Activated CD8-positive, alpha-beta T cell treated with anti-CD3 and anti-CD28 coated beads, Interleukin-2, amount 10 ng/mL, durations not matched to agents 7 days and 5 days (primary cell): Measurements from ENCODE around the gene ANKMY1. TPM values are rescaled to one million over a fixed set of nuclear protein-coding genes. Genes with fewer than 3 reads are reported as not detected.
A peak's percentile ranks its signal among the peaks of the same experiment; 100 is the strongest.

Experiments
- ATAC-seq: fragments of 150-1000 bp; cut with Tn5 transposase; one replicate; pipeline ENCODE4 v1.10.0; 2021; ENCODE audit warnings: moderate library complexity
- CTCF ChIA-PET: fragments of 350-600 bp; sonication (Branson Sonifier 250); formaldehyde crosslinking; loops from one replicate; lab custom pipeline; 2021; ENCODE audit warnings: antibody characterized with exemption; lab: Charles Lee
- POLR2A ChIA-PET: fragments of 350-600 bp; sonication (Branson Sonifier 250); formaldehyde crosslinking; loops from one replicate; lab custom pipeline; 2021; ENCODE audit warnings: antibody characterized with exemption; lab: Charles Lee
- DNase-seq: peaks from one replicate; pipeline ENCODE4 v3.0.0-alpha.2; 2020
- H3K27ac Mint-ChIP-seq: one replicate; pipeline ENCODE4 v1.8.0; 2021; ENCODE audit warnings: mild to moderate bottlenecking, mixed read lengths
- H3K27me3 Mint-ChIP-seq: one replicate; pipeline ENCODE4 v1.8.0; 2021; ENCODE audit warnings: low read depth, mixed read lengths
- H3K36me3 Mint-ChIP-seq: one replicate; pipeline ENCODE4 v1.8.0; 2021; ENCODE audit warnings: low read depth, mixed read lengths
- H3K4me1 Mint-ChIP-seq: one replicate; pipeline ENCODE4 v1.8.0; 2021; ENCODE audit warnings: low read depth, mixed read lengths
- H3K4me3 Mint-ChIP-seq: one replicate; pipeline ENCODE4 v1.8.0; 2021; ENCODE audit warnings: mild to moderate bottlenecking, mixed read lengths
- H3K9me3 Mint-ChIP-seq: one replicate; pipeline ENCODE4 v1.8.0; 2022; ENCODE audit warnings: mixed read lengths; ENCODE audit not compliant: insufficient read depth
- total RNA-seq, 2 experiments: library from RNA; stranded (reverse); gene quantifications; one replicate each; pipeline ENCODE4 v1.2.3, GENCODE V29; 2021

Gene ANKMY1, protein sequence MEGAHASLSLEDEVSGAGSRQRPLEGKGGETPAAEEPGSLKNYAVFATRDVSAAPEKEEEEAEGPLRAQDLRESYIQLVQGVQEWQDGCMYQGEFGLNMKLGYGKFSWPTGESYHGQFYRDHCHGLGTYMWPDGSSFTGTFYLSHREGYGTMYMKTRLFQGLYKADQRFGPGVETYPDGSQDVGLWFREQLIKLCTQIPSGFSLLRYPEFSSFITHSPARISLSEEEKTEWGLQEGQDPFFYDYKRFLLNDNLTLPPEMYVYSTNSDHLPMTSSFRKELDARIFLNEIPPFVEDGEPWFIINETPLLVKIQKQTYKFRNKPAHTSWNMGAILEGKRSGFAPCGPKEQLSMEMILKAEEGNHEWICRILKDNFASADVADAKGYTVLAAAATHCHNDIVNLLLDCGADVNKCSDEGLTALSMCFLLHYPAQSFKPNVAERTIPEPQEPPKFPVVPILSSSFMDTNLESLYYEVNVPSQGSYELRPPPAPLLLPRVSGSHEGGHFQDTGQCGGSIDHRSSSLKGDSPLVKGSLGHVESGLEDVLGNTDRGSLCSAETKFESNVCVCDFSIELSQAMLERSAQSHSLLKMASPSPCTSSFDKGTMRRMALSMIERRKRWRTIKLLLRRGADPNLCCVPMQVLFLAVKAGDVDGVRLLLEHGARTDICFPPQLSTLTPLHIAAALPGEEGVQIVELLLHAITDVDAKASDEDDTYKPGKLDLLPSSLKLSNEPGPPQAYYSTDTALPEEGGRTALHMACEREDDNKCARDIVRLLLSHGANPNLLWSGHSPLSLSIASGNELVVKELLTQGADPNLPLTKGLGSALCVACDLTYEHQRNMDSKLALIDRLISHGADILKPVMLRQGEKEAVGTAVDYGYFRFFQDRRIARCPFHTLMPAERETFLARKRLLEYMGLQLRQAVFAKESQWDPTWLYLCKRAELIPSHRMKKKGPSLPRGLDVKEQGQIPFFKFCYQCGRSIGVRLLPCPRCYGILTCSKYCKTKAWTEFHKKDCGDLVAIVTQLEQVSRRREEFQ
- total RNA-seq: 10 to 100 TPM; 27.9 to 33.3 TPM

- Mint-ChIP-seq H3K4me1 (peaks cover 48% of the 10 kb centered on the region), H3K4me3 (peak within 1 kb of the TSS; percentile 80), H3K27me3 (no peaks in the 10 kb centered on the region), H3K9me3 (no peaks in the 10 kb centered on the region), H3K36me3 (peaks cover 57% of the 10 kb centered on the region), H3K27ac (peak within 1 kb of the TSS; percentile 20)
- DNase-seq: peak; percentile 75
- ChIA-PET CTCF (interaction anchor here (1.3 to 4.1 kb wide), 4 partner anchors 8 to 44 kb away, joined by 3 to 23 read pairs (median 16); partner anchors contain the start of gene CAPN10), POLR2A (interaction anchor here (1.0 kb wide), 1 partner anchor 24 kb away, joined by 4 read pairs; no protein-coding TSS in a partner anchor)
- no peak for ATAC-seq
Observed at GRCh38 chr2:240557808-240558207, at the start of gene ANKMY1. Gene ANKMY1, minus strand, starts transcription at chr2:240557988. Its CDS starts 653 bp downstream, at chr2:240557335.

GRCh38 chr2:240605867-240606743 is 48.3 kb upstream of the ANKMY1 start:
- no peak overlapping the region for H3K27ac Mint-ChIP-seq
- ATAC-seq (no peak), DNase-seq (no peak)
- H3K4me3 Mint-ChIP-seq: no peak overlapping the region
- CTCF ChIA-PET: interaction anchor here (1.4 kb wide), 1 partner anchor 92 kb away, joined by 4 read pairs; no protein-coding TSS in a partner anchor
- H3K9me3 Mint-ChIP-seq: no peaks in the 10 kb centered on the region
- peaks cover 1% of the 10 kb centered on the region for H3K4me1 Mint-ChIP-seq
- H3K27me3 Mint-ChIP-seq: no peaks in the 10 kb centered on the region
- POLR2A ChIA-PET: no interaction called here
- H3K36me3 Mint-ChIP-seq: peaks cover 5% of the 10 kb centered on the region

- POLR2A ChIA-PET: interaction anchor here (1.1 kb wide), 1 partner anchor 11 kb away, joined by 3 read pairs; no protein-coding TSS in a partner anchor
- ATAC-seq (no peak), DNase-seq (no peak)
- Mint-ChIP-seq H3K4me1 (peaks cover 1% of the 10 kb centered on the region), H3K27me3 (no peaks in the 10 kb centered on the region), H3K4me3 (no peak overlapping the region), H3K9me3 (no peaks in the 10 kb centered on the region), H3K27ac (peak overlapping the region; percentile 57), H3K36me3 (peaks cover 4% of the 10 kb centered on the region)
- CTCF ChIA-PET: interaction anchor here (1.4 kb wide), 1 partner anchor 91 kb away, joined by 4 read pairs; no protein-coding TSS in a partner anchor
Observed at GRCh38 chr2:240604939-240605716, 47.3 kb upstream of the ANKMY1 start.

DNA sequence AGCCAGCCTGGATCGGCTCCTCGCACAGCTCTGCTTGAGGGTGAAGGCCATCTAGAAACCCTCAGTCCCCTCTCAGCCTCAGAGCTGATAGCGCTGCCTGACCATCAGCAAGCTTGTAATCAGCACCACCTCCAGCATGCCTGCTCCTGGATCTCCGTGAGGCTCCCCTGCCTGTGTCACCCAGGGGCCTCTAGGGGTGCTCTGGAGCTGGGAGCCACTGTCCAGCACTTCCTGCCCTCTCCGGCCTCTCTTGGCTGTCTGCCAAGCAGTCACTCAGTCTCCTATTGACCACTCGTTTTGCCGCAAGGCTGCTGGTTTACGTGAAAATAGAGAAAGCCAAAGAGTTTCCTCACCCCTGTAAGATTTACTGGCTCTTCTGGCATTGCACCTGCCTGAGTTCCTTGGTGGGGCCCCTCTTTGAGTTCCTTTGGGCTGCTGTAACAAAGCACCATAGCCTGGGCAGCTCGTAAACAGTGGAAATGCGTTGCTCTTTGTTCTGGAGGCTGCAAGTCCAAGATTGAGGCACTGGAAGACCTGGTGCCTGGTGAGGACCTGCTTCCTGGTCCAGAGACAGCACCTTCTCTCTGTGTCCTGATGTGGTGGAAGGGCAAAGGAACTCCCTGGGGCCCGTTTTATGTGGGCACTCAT is 46.6 kb upstream of the ANKMY1 start:
- H3K27me3 Mint-ChIP-seq: no peaks in the 10 kb centered on the region
- DNase-seq (no peak), ATAC-seq (no peak)
- no peak overlapping the region for H3K4me3 Mint-ChIP-seq
- peaks cover 4% of the 10 kb centered on the region for H3K36me3 Mint-ChIP-seq
- ChIA-PET POLR2A (interaction anchor here (1.1 kb wide), 1 partner anchor 10 kb away, joined by 3 read pairs; no protein-coding TSS in a partner anchor), CTCF (no interaction called here)
- H3K9me3 Mint-ChIP-seq: no peaks in the 10 kb centered on the region
- peaks cover 1% of the 10 kb centered on the region for H3K4me1 Mint-ChIP-seq
- peak overlapping the region; percentile 57 for H3K27ac Mint-ChIP-seq

DNA sequence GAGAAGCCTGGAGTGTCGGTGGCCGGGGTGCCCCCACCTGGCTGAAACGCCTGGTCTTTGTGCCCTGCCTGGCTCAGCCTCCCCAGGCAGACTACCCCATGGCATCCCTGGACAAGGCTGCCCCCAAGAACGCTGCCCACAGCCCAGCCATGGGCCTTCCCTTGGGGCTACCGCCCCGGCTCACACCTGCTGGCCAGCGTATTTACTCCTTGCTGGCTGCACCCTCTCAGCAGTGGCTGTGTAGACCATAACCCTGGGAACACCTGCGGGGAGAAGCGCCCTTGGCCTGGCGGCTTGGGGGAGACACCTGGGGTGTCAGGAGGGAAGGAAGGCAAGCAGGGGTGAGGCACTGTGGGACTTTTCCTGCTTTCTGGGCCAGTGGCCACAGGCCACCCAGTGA is 46.1 kb upstream of the ANKMY1 start:
- POLR2A ChIA-PET: interaction anchor here (1.1 kb wide), 1 partner anchor 9 kb away, joined by 3 read pairs; no protein-coding TSS in a partner anchor
- Mint-ChIP-seq H3K36me3 (peaks cover 4% of the 10 kb centered on the region), H3K9me3 (no peaks in the 10 kb centered on the region), H3K27ac (no peak overlapping the region), H3K27me3 (no peaks in the 10 kb centered on the region), H3K4me3 (no peak overlapping the region), H3K4me1 (peaks cover 1% of the 10 kb centered on the region)
- CTCF ChIA-PET: no interaction called here
- no peak for DNase-seq
- ATAC-seq: no peak

- no peak overlapping the region for H3K27ac Mint-ChIP-seq
- H3K27me3 Mint-ChIP-seq: no peaks in the 10 kb centered on the region
- POLR2A ChIA-PET: no interaction called here
- DNase-seq (no peak), ATAC-seq (no peak)
- H3K4me3 Mint-ChIP-seq: no peak overlapping the region
- CTCF ChIA-PET: no interaction called here
- no peaks in the 10 kb centered on the region for H3K9me3 Mint-ChIP-seq
- H3K36me3 Mint-ChIP-seq: peaks cover 4% of the 10 kb centered on the region
- H3K4me1 Mint-ChIP-seq: peaks cover 1% of the 10 kb centered on the region
Observed at GRCh38 chr2:240603081-240603835, 45.5 kb upstream of the ANKMY1 start.

- no peak for DNase-seq
- Mint-ChIP-seq H3K4me3 (no peak overlapping the region), H3K4me1 (peaks cover 1% of the 10 kb centered on the region), H3K27me3 (no peaks in the 10 kb centered on the region), H3K9me3 (no peaks in the 10 kb centered on the region), H3K27ac (no peak overlapping the region), H3K36me3 (peaks cover 4% of the 10 kb centered on the region)
- ChIA-PET CTCF (no interaction called here), POLR2A (no interaction called here)
- ATAC-seq: no peak
Observed at GRCh38 chr2:240602266-240603050, 44.7 kb upstream of the ANKMY1 start.

DNA sequence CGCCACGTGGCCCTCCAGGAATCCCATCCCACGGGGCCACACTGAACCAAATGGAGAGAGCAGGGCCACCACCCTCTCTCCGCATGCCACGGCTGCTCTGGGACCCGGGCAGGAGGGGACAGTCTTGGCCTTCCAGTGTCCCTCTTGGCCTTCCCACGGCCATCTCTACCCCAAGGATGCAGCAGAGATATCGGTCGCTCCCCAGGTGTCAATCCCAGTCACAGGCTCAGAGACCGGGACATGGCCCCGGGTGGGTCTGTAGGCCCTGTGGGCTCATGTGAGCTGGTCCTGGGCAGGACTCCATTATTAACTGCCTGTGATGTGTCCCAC is 44.0 kb upstream of the ANKMY1 start:
- DNase-seq: no peak
- no peaks in the 10 kb centered on the region for H3K9me3 Mint-ChIP-seq
- ChIA-PET CTCF (no interaction called here), POLR2A (no interaction called here)
- H3K27me3 Mint-ChIP-seq: no peaks in the 10 kb centered on the region
- H3K36me3 Mint-ChIP-seq: peaks cover 4% of the 10 kb centered on the region
- no peak overlapping the region for H3K4me3 Mint-ChIP-seq
- H3K4me1 Mint-ChIP-seq: peaks cover 1% of the 10 kb centered on the region
- ATAC-seq: no peak
- H3K27ac Mint-ChIP-seq: peak overlapping the region; percentile 39

DNA sequence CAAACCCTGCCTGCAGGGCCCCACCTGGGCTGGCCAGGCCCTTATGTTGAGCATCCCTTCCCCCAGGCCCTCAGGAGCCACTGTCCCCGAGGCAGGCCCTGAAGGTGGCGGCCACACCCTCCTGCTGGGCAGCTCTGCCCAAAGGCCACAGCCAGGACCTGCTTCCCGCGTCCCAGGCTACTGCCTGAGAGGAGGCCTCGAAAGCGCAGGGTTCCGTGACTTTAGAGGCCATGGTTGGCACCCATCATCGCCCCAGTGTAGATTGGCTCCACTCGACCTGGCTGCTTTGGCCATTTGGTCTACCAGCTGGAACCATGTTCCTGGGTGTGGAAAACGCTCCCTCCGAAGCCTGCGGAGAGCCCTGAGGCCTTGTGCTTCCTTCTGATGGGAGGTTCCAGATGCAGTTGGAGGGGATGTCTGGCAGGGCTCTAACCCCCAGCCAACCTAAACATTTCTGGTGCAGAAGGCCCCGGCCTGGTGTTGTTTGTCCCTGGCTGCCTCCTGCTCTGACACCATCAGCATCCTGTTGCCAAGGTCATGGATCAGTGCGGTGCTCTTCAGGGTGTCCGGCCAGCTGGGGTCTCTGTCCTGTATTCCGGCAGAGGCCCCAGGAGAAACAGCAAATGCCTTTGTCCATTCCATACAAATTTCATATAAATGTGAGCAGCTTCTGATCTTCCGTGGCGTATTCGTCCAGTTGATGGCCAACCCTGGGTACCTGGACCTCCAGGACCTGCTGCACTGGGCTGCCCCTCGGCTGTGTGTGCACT is 43.5 kb upstream of the ANKMY1 start:
- H3K27me3 Mint-ChIP-seq: no peaks in the 10 kb centered on the region
- H3K27ac Mint-ChIP-seq: peak overlapping the region; percentile 39
- ATAC-seq (no peak), DNase-seq (no peak)
- no peaks in the 10 kb centered on the region for H3K9me3 Mint-ChIP-seq
- ChIA-PET CTCF (no interaction called here), POLR2A (no interaction called here)
- H3K36me3 Mint-ChIP-seq: peaks cover 4% of the 10 kb centered on the region
- no peak overlapping the region for H3K4me3 Mint-ChIP-seq
- peaks cover 1% of the 10 kb centered on the region for H3K4me1 Mint-ChIP-seq
